ENCODE measurements around the gene CLINT1. TPM values are rescaled to one million over a fixed set of nuclear protein-coding genes. Genes with fewer than 3 reads are reported as not detected.
A peak's percentile ranks its signal among the peaks of the same experiment; 100 is the strongest.

Gene CLINT1
- total RNA-seq, 4 donors from 2014 or later: 69.1 to 103 (median 88.6) TPM

DNA sequence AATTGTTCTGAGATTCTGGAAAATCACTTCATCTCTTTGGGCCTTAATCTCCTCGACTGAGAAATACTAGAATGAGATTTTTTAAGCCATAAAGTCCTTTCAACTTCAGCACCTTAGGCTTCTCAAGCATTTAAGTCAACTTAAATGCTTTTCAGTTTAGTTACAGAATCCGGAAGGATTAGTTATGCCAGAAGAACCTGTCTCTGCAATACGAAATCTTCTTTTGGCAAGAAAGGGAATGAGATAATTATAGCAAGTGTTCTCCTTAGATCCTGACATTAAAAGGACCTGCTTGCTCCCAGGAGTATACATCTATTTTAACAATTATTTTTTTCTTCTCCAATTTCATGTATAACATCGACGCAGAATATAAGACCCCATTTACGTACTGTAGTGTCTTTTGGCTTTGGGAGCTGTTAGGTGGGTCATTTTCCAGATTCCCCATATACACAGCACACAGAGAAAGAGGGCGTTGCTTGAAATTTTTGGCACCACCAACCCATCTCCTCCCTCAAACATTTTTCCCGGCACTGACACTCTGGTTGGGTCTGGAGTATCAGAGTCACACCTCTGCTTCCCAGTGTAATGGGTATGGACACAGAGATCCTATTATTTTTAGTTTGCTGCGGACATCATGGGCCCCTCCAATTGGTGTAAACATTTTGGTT, 43.6 kb upstream of the CLINT1 start:
- peak overlapping the region; percentile 51 to 74 (median 68) for H3K27ac ChIP-seq
- peak; percentile 61 for ATAC-seq

DNA sequence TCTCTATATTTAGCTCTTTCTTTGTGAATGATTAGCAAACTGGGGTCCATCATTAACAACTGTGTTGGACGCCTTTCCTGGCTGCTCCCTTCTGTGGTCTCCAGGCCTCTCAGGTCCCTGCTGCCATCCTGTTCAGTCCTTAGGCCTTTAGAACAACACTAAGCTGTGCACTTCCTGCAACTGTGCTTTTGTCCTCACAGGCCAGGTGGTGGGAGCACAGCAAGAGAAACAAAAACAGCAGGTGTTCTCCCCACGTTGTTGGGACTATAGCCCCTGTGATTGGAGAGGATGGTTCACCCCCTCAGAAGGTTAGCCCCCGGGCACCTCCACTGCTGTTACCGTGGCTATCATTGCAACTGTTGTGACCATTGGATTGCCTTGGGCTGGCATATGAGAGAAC, 41.7 kb upstream of the CLINT1 start:
- Histone ChIP-seq H3K4me1 (peaks cover 0 to 14% (median 8%) of the 10 kb centered on the region in 3 donors), H3K27me3 (no peaks in the 10 kb centered on the region), H3K4me3 (no peak overlapping the region), H3K36me3 (no peaks in the 10 kb centered on the region), H3K27ac (no peak overlapping the region), H3K9me3 (no peaks in the 10 kb centered on the region)
- TF ChIP-seq, protein P1, sequence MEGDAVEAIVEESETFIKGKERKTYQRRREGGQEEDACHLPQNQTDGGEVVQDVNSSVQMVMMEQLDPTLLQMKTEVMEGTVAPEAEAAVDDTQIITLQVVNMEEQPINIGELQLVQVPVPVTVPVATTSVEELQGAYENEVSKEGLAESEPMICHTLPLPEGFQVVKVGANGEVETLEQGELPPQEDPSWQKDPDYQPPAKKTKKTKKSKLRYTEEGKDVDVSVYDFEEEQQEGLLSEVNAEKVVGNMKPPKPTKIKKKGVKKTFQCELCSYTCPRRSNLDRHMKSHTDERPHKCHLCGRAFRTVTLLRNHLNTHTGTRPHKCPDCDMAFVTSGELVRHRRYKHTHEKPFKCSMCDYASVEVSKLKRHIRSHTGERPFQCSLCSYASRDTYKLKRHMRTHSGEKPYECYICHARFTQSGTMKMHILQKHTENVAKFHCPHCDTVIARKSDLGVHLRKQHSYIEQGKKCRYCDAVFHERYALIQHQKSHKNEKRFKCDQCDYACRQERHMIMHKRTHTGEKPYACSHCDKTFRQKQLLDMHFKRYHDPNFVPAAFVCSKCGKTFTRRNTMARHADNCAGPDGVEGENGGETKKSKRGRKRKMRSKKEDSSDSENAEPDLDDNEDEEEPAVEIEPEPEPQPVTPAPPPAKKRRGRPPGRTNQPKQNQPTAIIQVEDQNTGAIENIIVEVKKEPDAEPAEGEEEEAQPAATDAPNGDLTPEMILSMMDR (IDR thresholded peaks at IDR 0.05): no peak
- no peak for TF ChIP-seq EP300 (IDR thresholded peaks at IDR 0.05)
- TF ChIP-seq POLR2AphosphoS5 (IDR thresholded peaks at IDR 0.05): no peak
- no peak for TF ChIP-seq POLR2A (IDR thresholded peaks at IDR 0.05)
- WGBS, 2 donors (ENCODE audit: low coverage in 1 of 2): 87 to 93% methylated on average over 2 to 4 of the region's 4 CpGs
- ATAC-seq: no peak

More for the DNA sequence above, 43.6 kb upstream of the CLINT1 start:
- WGBS, 2 donors (ENCODE audit: low coverage in 1 of 2): 21 to 47% methylated on average over 8 of the region's 9 CpGs
- Histone ChIP-seq H3K9me3 (no peaks in the 10 kb centered on the region), H3K36me3 (no peaks in the 10 kb centered on the region), H3K4me3 (no peak overlapping the region), H3K27me3 (no peaks in the 10 kb centered on the region), H3K4me1 (peaks cover 0 to 14% (median 8%) of the 10 kb centered on the region in 3 donors)
- TF ChIP-seq, protein P1 (IDR thresholded peaks at IDR 0.05): no peak
- no peak for TF ChIP-seq POLR2A (IDR thresholded peaks at IDR 0.05)
- no peak for TF ChIP-seq POLR2AphosphoS5 (IDR thresholded peaks at IDR 0.05)
- no peak for TF ChIP-seq EP300 (IDR thresholded peaks at IDR 0.05)

DNA sequence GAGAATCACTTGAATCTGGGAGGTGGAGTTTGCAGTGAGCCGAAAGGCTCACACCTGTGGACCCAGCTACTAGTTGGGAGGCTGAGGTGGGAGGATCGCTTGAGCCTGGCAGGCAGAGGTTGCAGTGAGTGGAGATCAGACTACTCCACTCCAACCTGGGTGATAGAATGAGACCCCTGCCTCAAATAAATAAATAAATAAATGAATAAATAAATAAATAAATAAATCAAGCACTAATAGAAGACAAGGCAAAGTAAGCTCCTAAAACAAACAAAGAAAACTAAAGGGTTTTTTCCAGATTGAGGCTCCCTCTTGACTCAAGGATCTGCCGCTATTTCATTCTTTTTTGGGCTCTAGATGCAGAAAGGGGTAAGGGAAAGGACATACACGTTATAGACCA, 34.7 kb upstream of the CLINT1 start:
- H3K27ac ChIP-seq: no peak overlapping the region
- no peaks in the 10 kb centered on the region for H3K36me3 ChIP-seq
- WGBS, 2 donors (ENCODE audit: low coverage in 1 of 2): 90 to 93% methylated on average over 4 of the region's 4 CpGs
- H3K4me3 ChIP-seq: no peak overlapping the region
- no peaks in the 10 kb centered on the region for H3K9me3 ChIP-seq
- TF ChIP-seq EP300 (IDR thresholded peaks at IDR 0.05) (no peak), POLR2AphosphoS5 (IDR thresholded peaks at IDR 0.05) (no peak), POLR2A (IDR thresholded peaks at IDR 0.05) (no peak)
- TF ChIP-seq, protein P1 (IDR thresholded peaks at IDR 0.05): no peak
- no peaks in the 10 kb centered on the region for H3K4me1 ChIP-seq
- ATAC-seq: no peak
- no peaks in the 10 kb centered on the region for H3K27me3 ChIP-seq

DNA sequence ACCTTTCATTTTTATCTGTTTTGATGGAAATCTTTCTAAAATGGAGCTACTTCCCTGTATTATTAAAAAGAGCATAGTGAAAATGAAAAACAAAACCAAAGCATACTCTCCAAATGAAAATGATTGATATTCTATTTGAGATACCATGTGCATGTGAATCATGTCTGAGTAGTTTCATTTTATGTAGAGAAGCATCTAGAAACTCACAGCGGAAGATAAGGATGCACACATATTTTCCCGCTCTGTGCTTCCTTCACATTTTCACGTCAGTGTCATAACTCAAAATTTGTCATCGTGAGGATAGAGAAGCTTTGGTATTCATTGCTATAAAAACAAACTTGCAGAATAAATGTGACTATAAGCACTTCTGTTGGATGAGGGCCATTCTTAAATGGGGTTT, 34.0 kb upstream of the CLINT1 start:
- Histone ChIP-seq H3K4me1 (no peaks in the 10 kb centered on the region), H3K36me3 (no peaks in the 10 kb centered on the region), H3K27me3 (no peaks in the 10 kb centered on the region), H3K9me3 (no peaks in the 10 kb centered on the region), H3K4me3 (no peak overlapping the region), H3K27ac (no peak overlapping the region)
- TF ChIP-seq POLR2AphosphoS5 (IDR thresholded peaks at IDR 0.05) (no peak), EP300 (IDR thresholded peaks at IDR 0.05) (no peak), POLR2A (IDR thresholded peaks at IDR 0.05) (no peak)
- TF ChIP-seq, protein P1 (IDR thresholded peaks at IDR 0.05): no peak
- WGBS, 2 donors (ENCODE audit: low coverage in 1 of 2): 50% methylated on average over 4 of the region's 4 CpGs
- no peak for ATAC-seq
